ENCODE results near the gene ANK3. TPM values are rescaled to one million over a fixed set of nuclear protein-coding genes. Genes with fewer than 3 reads are reported as not detected.

ANK3 gene
- total and polyA plus RNA-seq, 8 donors: 3.6 to 115 (median 31.1) TPM

DNA sequence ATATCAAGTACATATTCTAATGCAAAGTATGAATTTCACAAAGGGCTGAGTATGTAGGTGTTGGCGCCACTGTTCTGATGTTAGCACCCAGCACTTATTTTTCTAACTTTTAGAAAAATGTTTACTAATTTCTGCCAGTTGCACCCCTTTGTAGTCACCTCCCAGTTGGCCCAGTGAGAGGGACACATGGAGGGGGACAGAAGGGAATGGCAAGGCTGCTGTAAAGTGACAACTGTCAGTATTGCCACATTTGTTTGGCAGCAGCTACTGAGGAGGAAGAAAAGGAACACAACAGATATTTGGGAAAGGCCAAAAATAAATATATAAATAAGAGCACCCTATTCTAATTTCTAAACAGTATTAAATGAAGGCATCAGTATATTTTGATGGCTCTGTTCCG lies 57.3 kb downstream of the ANK3 start:
- H3K36me3 ChIP-seq: no peaks in the 10 kb centered on the region
- peaks cover 0 to 7% (median 3%) of the 10 kb centered on the region in 4 donors for H3K9me3 ChIP-seq
- 73 to 97% (median 75%) methylated on average over 2 of the region's 2 CpGs for WGBS, 5 donors
- H3K4me3 ChIP-seq: no peak overlapping the region
- H3K27ac ChIP-seq: no peak overlapping the region
- no peak for DNase-seq
- H3K27me3 ChIP-seq: no peaks in the 10 kb centered on the region
- H3K4me1 ChIP-seq: no peaks in the 10 kb centered on the region
- TF ChIP-seq EP300 (IDR thresholded peaks at IDR 0.05) (no peak), POLR2A (IDR thresholded peaks at IDR 0.05) (no peak), POLR2AphosphoS5 (IDR thresholded peaks at IDR 0.05) (no peak)
- TF ChIP-seq, protein P1, sequence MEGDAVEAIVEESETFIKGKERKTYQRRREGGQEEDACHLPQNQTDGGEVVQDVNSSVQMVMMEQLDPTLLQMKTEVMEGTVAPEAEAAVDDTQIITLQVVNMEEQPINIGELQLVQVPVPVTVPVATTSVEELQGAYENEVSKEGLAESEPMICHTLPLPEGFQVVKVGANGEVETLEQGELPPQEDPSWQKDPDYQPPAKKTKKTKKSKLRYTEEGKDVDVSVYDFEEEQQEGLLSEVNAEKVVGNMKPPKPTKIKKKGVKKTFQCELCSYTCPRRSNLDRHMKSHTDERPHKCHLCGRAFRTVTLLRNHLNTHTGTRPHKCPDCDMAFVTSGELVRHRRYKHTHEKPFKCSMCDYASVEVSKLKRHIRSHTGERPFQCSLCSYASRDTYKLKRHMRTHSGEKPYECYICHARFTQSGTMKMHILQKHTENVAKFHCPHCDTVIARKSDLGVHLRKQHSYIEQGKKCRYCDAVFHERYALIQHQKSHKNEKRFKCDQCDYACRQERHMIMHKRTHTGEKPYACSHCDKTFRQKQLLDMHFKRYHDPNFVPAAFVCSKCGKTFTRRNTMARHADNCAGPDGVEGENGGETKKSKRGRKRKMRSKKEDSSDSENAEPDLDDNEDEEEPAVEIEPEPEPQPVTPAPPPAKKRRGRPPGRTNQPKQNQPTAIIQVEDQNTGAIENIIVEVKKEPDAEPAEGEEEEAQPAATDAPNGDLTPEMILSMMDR (IDR thresholded peaks at IDR 0.05): no peak
- intact Hi-C loops (cut with DNase I; ENCODE audit: low total_unique reads): no loop called here

DNA sequence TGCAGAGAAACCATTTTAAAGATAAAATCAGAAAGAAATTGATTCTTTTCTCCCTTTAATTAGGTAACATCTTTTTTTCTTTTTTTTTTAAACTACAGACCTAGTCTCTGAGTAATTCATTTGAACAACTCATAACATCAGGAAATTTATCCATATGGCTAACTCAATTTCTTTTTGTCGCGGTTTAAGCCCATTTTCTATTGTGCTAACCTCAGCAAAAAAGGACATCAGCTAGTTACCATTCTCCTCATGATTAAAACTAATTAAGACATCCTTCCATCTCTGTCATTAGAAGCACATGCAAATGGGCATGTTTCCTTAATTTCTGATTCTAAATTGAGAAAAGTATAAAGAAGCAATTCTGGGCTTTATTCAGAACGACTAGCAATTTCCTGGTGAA lies 57.8 kb downstream of the ANK3 start:
- DNase-seq: no peak
- TF ChIP-seq EP300 (IDR thresholded peaks at IDR 0.05) (no peak), POLR2AphosphoS5 (IDR thresholded peaks at IDR 0.05) (no peak), POLR2A (IDR thresholded peaks at IDR 0.05) (no peak)
- TF ChIP-seq, protein P1 (IDR thresholded peaks at IDR 0.05): no peak
- no peaks in the 10 kb centered on the region for H3K36me3 ChIP-seq
- no peaks in the 10 kb centered on the region for H3K4me1 ChIP-seq
- WGBS, 5 donors: 90 to 97% (median 95%) methylated on average over 3 of the region's 3 CpGs
- no peak overlapping the region for H3K4me3 ChIP-seq
- H3K27ac ChIP-seq: no peak overlapping the region
- peaks cover 0 to 7% (median 3%) of the 10 kb centered on the region in 4 donors for H3K9me3 ChIP-seq
- intact Hi-C loops (cut with DNase I; ENCODE audit: low total_unique reads): no loop called here
- H3K27me3 ChIP-seq: no peaks in the 10 kb centered on the region

GRCh38 chr10:60323162-60323561 lies 66.5 kb downstream of the ANK3 start:
- 47 to 72% (median 62%) methylated on average over 2 of the region's 2 CpGs for WGBS, 5 donors

DNA sequence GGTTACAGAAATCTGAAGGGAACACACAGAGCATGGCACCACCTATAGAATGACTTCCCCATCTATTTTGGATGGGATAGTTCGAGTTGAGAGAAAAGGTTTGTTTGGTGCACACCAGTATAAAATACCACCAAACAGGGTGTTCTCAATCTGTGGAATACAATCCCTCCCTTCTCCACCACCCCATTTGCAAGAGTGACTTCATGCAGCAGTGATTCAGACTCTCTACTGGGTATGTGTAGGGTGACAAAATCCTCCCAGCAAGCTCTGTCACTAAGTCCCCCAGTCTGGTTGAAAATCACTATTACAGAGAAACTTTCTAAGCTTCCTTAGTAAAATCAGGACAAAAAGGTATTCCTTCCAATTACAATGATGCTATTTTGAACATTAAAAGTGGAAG lies 69.0 kb downstream of the ANK3 start:
- no peak for DNase-seq
- no peak overlapping the region for H3K4me3 ChIP-seq
- no peaks in the 10 kb centered on the region for H3K36me3 ChIP-seq
- TF ChIP-seq POLR2AphosphoS5 (IDR thresholded peaks at IDR 0.05): no peak
- no peak for TF ChIP-seq POLR2A (IDR thresholded peaks at IDR 0.05)
- 85 to 100% (median 95%) methylated on average over 1 of the region's 1 CpG for WGBS, 5 donors
- no peaks in the 10 kb centered on the region for H3K4me1 ChIP-seq
- intact Hi-C loops (cut with DNase I; ENCODE audit: low total_unique reads): no loop called here
- no peaks in the 10 kb centered on the region for H3K9me3 ChIP-seq
- no peaks in the 10 kb centered on the region for H3K27me3 ChIP-seq
- no peak overlapping the region for H3K27ac ChIP-seq

More at GRCh38 chr10:60323162-60323561, 66.5 kb downstream of the ANK3 start:
- intact Hi-C loops (cut with DNase I; ENCODE audit: low total_unique reads): no loop called here
- TF ChIP-seq, protein P1 (IDR thresholded peaks at IDR 0.05): no peak
- no peak for TF ChIP-seq POLR2A (IDR thresholded peaks at IDR 0.05)
- TF ChIP-seq POLR2AphosphoS5 (IDR thresholded peaks at IDR 0.05): no peak
- no peak for TF ChIP-seq EP300 (IDR thresholded peaks at IDR 0.05)
- Histone ChIP-seq H3K36me3 (no peaks in the 10 kb centered on the region), H3K27ac (no peak overlapping the region), H3K4me3 (no peak overlapping the region), H3K4me1 (no peaks in the 10 kb centered on the region), H3K27me3 (no peaks in the 10 kb centered on the region), H3K9me3 (no peaks in the 10 kb centered on the region)
- peak in 1 of 2 donors; percentile 62 for DNase-seq

- Histone ChIP-seq H3K36me3 (no peaks in the 10 kb centered on the region), H3K27ac (no peak overlapping the region), H3K27me3 (no peaks in the 10 kb centered on the region), H3K9me3 (no peaks in the 10 kb centered on the region), H3K4me1 (peaks cover 0 to 14% (median 5%) of the 10 kb centered on the region in 4 donors), H3K4me3 (no peak overlapping the region)
- no peak for DNase-seq
- intact Hi-C loops (cut with DNase I; ENCODE audit: low total_unique reads): no loop called here
- TF ChIP-seq POLR2AphosphoS5 (IDR thresholded peaks at IDR 0.05): no peak
- 93 to 100% (median 100%) methylated on average over 1 of the region's 1 CpG for WGBS, 5 donors
Observed at GRCh38 chr10:60316029-60316428, 73.6 kb downstream of the ANK3 start.
